SK-N-SH (cell line): ENCODE results near the gene TFAP2A. TPM values are rescaled to one million over a fixed set of nuclear protein-coding genes. Genes with fewer than 3 reads are reported as not detected.

Source experiments
- CTCF ChIA-PET: fragments of 300-600, 350-600 bp; formaldehyde crosslinking; extraction: SDS; loops from one replicate; lab custom pipeline; 2021; lab: Yijun Ruan, JAX
- POLR2A ChIA-PET: fragments of 350-600 bp; sonication (Branson Sonifier 250); formaldehyde crosslinking; extraction: SDS; loops from one replicate; lab custom pipeline; 2020; ENCODE audit warnings: antibody characterized with exemption, inconsistent platforms; lab: Yijun Ruan, JAX
- DNase-seq: peaks from one replicate; pipeline ENCODE4 v3.0.0; 2012
- H2AFZ ChIP-seq: fragments of 200-600 bp; sonication (generic); 2 replicates; pipeline ENCODE4 v1.8.1; 2016; ENCODE audit warnings: antibody characterized with exemption, mild to moderate bottlenecking, low read depth
- H3F3A ChIP-seq: fragments of 200-600 bp; sonication (generic); replicated peaks from 2 replicates; pipeline ENCODE3; 2016; ENCODE audit warnings: antibody characterized with exemption, mild to moderate bottlenecking; ENCODE audit not compliant: insufficient read depth
- H3K27ac ChIP-seq, 2 experiments: fragments of 200-500 bp in 1 of 2; fragments of 200-600 bp in 1 of 2; sonication (Bioruptor generic) in 1 of 2; sonication (generic), shearing (Covaris generic) in 1 of 2; 2 replicates each; pipeline versions ENCODE4 v1.5.1 to v1.6.1; 2014 to 2016; ENCODE audit warnings: low read depth in 2 of 2, inconsistent platforms in 1 of 2, low read length in 1 of 2, mild to moderate bottlenecking in 1 of 2, mixed read lengths in 1 of 2
- H3K27me3 ChIP-seq: fragments of 200-600 bp; sonication (generic), shearing (Covaris generic); 2 replicates; pipeline ENCODE4 v1.6.1; 2016; ENCODE audit warnings: mixed run types; ENCODE audit not compliant: insufficient read depth
- H3K36me3 ChIP-seq, 2 experiments: fragments of 200-500 bp in 1 of 2; fragments of 200-600 bp in 1 of 2; sonication (Bioruptor generic) in 1 of 2; sonication (generic) in 1 of 2; replicated peaks in 1 of 2; 2 replicates each; pipeline versions ENCODE3 to v1.5.1; 2014 to 2016; ENCODE audit warnings: low read length in 1 of 2, mild to moderate bottlenecking in 1 of 2; ENCODE audit not compliant: insufficient read depth in 2 of 2, control insufficient read depth in 1 of 2
- H3K4me1 ChIP-seq, 2 experiments: fragments of 200-500 bp in 1 of 2; fragments of 200-600 bp in 1 of 2; sonication (Bioruptor generic) in 1 of 2; sonication (generic), shearing (Covaris generic) in 1 of 2; 2 replicates each; pipeline versions ENCODE4 v1.5.1 to v1.6.1; 2014 to 2016; ENCODE audit warnings: low read depth in 1 of 2, low read length in 1 of 2, mixed run types in 1 of 2; ENCODE audit not compliant: insufficient read depth in 2 of 2, control insufficient read depth in 1 of 2
- H3K4me2 ChIP-seq: fragments of 200-600 bp; sonication (generic), shearing (Covaris generic); 2 replicates; pipeline ENCODE4 v1.6.1; 2017; ENCODE audit warnings: mixed run types
- H3K4me3 ChIP-seq, 2 experiments: fragments of 200-500 bp in 1 of 2; fragments of 200-600 bp in 1 of 2; sonication (Bioruptor generic) in 1 of 2; sonication (generic), shearing (Covaris generic) in 1 of 2; 2 replicates each; pipeline versions ENCODE4 v1.5.1 to v1.8.1; 2014 to 2016; ENCODE audit warnings: low read depth in 2 of 2, inconsistent platforms in 1 of 2, low read length in 1 of 2, mild to moderate bottlenecking in 1 of 2, mixed read lengths in 1 of 2, moderate library complexity in 1 of 2
- H3K79me2 ChIP-seq: fragments of 200-600 bp; sonication (generic); 2 replicates; pipeline ENCODE4 v1.8.1; 2017; ENCODE audit warnings: mild to moderate bottlenecking; ENCODE audit not compliant: insufficient read depth
- H3K9ac ChIP-seq: fragments of 200-600 bp; sonication (generic); 2 replicates; pipeline ENCODE4 v1.6.1; 2017; ENCODE audit warnings: mixed run types
- H3K9me2 ChIP-seq: fragments of 200-600 bp; sonication (generic); 2 replicates; pipeline ENCODE4 v1.6.1; 2017; ENCODE audit warnings: mixed run types
- H3K9me3 ChIP-seq: fragments of 200-600 bp; sonication (generic); 2 replicates; pipeline ENCODE4 v1.6.1; 2017; ENCODE audit warnings: mixed run types, mild to moderate bottlenecking, moderate library complexity
- H4K20me1 ChIP-seq: fragments of 200-600 bp; sonication (generic); 2 replicates; pipeline ENCODE4 v1.6.1; 2017; ENCODE audit warnings: mild to moderate bottlenecking, mixed run types; ENCODE audit not compliant: insufficient read depth
- EP300 ChIP-seq, 2 experiments: IDR thresholded peaks; 2 replicates each; pipeline versions ENCODE4 v1.4.0 to v1.6.1; 2012; ENCODE audit warnings: borderline replicate concordance in 1 of 2, low read depth in 1 of 2, low read length in 1 of 2
- JUND ChIP-seq: IDR thresholded peaks from 2 replicates; pipeline ENCODE4 v1.4.0; 2012
- MXI1 ChIP-seq: IDR thresholded peaks from 2 replicates; pipeline ENCODE4 v1.6.1; 2012; ENCODE audit warnings: mild to moderate bottlenecking, low read depth, low read length, improper control_type of control experiment
- NRF1 ChIP-seq: IDR thresholded peaks from 2 replicates; pipeline ENCODE4 v1.6.1; 2012; ENCODE audit warnings: low read depth, mild to moderate bottlenecking, low read length
- RAD21 ChIP-seq: IDR thresholded peaks from 2 replicates; pipeline ENCODE4 v1.6.1; 2012; ENCODE audit warnings: mild to moderate bottlenecking, low read length
- RCOR1 ChIP-seq: fragments of 150-350 bp; IDR thresholded peaks from 2 replicates; pipeline ENCODE4 v1.6.1; 2017; ENCODE audit warnings: antibody characterized with exemption, low read length
- REST ChIP-seq: IDR thresholded peaks from 2 replicates; pipeline ENCODE4 v1.6.1; 2012; ENCODE audit warnings: mild to moderate bottlenecking, low read depth, low read length, moderate library complexity
- SIN3A ChIP-seq: IDR thresholded peaks from 2 replicates; pipeline ENCODE4 v1.6.1; 2012; ENCODE audit warnings: low read depth, mild to moderate bottlenecking, low read length, moderate library complexity, borderline replicate concordance
- TEAD4 ChIP-seq: IDR thresholded peaks from 2 replicates; pipeline ENCODE4 v1.4.0; 2012; ENCODE audit warnings: mild to moderate bottlenecking, borderline replicate concordance; ENCODE audit not compliant: insufficient read depth
- USF1 ChIP-seq: IDR thresholded peaks from 2 replicates; pipeline ENCODE4 v1.4.0; 2012; ENCODE audit warnings: low read depth, borderline replicate concordance
- YY1 ChIP-seq: IDR thresholded peaks from 2 replicates; pipeline ENCODE4 v1.4.0; 2012; ENCODE audit warnings: low read depth, mild to moderate bottlenecking
- WGBS: methylation state at CpG from one replicate; pipeline ENCODE4 v1.1.6; 2017; ENCODE audit warnings: low lambda C conversion rate; 5-methylcytosine and 5-hydroxymethylcytosine counted together
- polyA plus RNA-seq, 3 experiments: library from polyadenylated mRNA; depleted of rRNA; stranded (reverse); fragments of >200 nt; gene quantifications; 2 replicates each; pipeline ENCODE4 v1.2.3, GENCODE V29; 2012

Gene TFAP2A
- polyA plus RNA-seq, 1 of the 3 experiments (the other 2 are of a cell fraction), result 0.07 TPM

- Histone ChIP-seq H3K27ac (no peak overlapping the region), H4K20me1 (no peaks in the 10 kb centered on the region)
- TF ChIP-seq EP300 (IDR thresholded peaks at IDR 0.05; ENCODE audit: borderline replicate concordance in 1 of 2, low read depth in 1 of 2, low read length in 1 of 2) (no peak), JUND (no peak), SIN3A (no peak), MXI1 (no peak), RAD21 (no peak), USF1 (no peak), YY1 (no peak), NRF1 (no peak)
- TF ChIP-seq, all 33 proteins: peak for 0
- H3K4me3 ChIP-seq, result no peak overlapping the region
- peaks cover 51% of the 10 kb centered on the region for H3K27me3 ChIP-seq
- peaks cover 7% of the 10 kb centered on the region for H3F3A ChIP-seq
- H3K9me2 ChIP-seq, result no peaks in the 10 kb centered on the region
- H3K9ac ChIP-seq, result no peak overlapping the region
- H2AFZ ChIP-seq, result no peak overlapping the region
- H3K4me1 ChIP-seq, result peaks cover 5 to 8% of the 10 kb centered on the region in 2 experiments; a peak in 2 of 4 replicates
- H3K79me2 ChIP-seq, result no peaks in the 10 kb centered on the region
- WGBS, result 30% methylated on average over 8 of the region's 8 CpGs
- no peaks in the 10 kb centered on the region for H3K9me3 ChIP-seq
- POLR2A ChIA-PET, result no interaction called here
- no peak for DNase-seq
- H3K4me2 ChIP-seq, result no peak overlapping the region
- CTCF ChIA-PET, result no interaction called here
- no peaks in the 10 kb centered on the region for H3K36me3 ChIP-seq
These were observed 14.5 kb downstream of the TFAP2A start for GRCh38 chr6:10400330-10400729.

GRCh38 chr6:10399451-10399850 is 15.4 kb downstream of the TFAP2A start:
- no peaks in the 10 kb centered on the region for H3K36me3 ChIP-seq

More at GRCh38 chr6:10399451-10399850, 15.4 kb downstream of the TFAP2A start:
- DNase-seq, result no peak
- H3K79me2 ChIP-seq, result no peaks in the 10 kb centered on the region
- H3K27me3 ChIP-seq, result peaks cover 55% of the 10 kb centered on the region
- H3K4me1 ChIP-seq, result peaks cover 5 to 8% of the 10 kb centered on the region in 2 experiments; a peak in 2 of 4 replicates
- TF ChIP-seq REST (no peak), JUND (no peak), RCOR1 (no peak), TEAD4 (no peak)
- no peak overlapping the region for H3K4me2 ChIP-seq
- no peaks in the 10 kb centered on the region for H3K9me3 ChIP-seq
- ChIA-PET CTCF (no interaction called here), POLR2A (no interaction called here)
- no peak overlapping the region for H3K4me3 ChIP-seq
- H3K9me2 ChIP-seq, result no peaks in the 10 kb centered on the region
- no peak overlapping the region for H2AFZ ChIP-seq
- no peak overlapping the region for H3K27ac ChIP-seq
- no peaks in the 10 kb centered on the region for H3F3A ChIP-seq
- WGBS, result 19% methylated on average over 2 of the region's 2 CpGs
- H3K9ac ChIP-seq, result no peak overlapping the region
- H4K20me1 ChIP-seq, result no peaks in the 10 kb centered on the region
